Measurements from ENCODE around the gene TRIM62. TPM values are rescaled to one million over a fixed set of nuclear protein-coding genes. Genes with fewer than 3 reads are reported as not detected.

The TRIM62 gene
- 10.6 and 11.2 TPM in 2 replicates for total RNA-seq

- intact Hi-C loops (cut with micrococcal nuclease) = loop anchor here (2.0 to 5.0 kb wide), 3 partner anchors 75 to 165 kb away; partner anchors contain the start of genes AZIN2 and ZNF362
These were observed at the start of gene TRIM62 for GRCh38 chr1:33181921-33182341. TRIM62 (minus strand) TSS chr1:33182043; CDS start chr1:33181432, 611 bp downstream.

- intact Hi-C loops (cut with micrococcal nuclease) = no loop called here
These were observed 49.3 kb upstream of the TRIM62 start for GRCh38 chr1:33231166-33231565.

- intact Hi-C loops (cut with micrococcal nuclease) = no loop called here
These were observed 47.2 kb upstream of the TRIM62 start for GRCh38 chr1:33228935-33229487.

- intact Hi-C loops (cut with micrococcal nuclease) = no loop called here
These were observed 43.7 kb upstream of the TRIM62 start for GRCh38 chr1:33225586-33225985.

- intact Hi-C loops (cut with micrococcal nuclease) = no loop called here
These were observed 42.4 kb upstream of the TRIM62 start for GRCh38 chr1:33224166-33224707.

- intact Hi-C loops (cut with micrococcal nuclease) = no loop called here
These were observed 40.5 kb upstream of the TRIM62 start for GRCh38 chr1:33222381-33222780.

DNA sequence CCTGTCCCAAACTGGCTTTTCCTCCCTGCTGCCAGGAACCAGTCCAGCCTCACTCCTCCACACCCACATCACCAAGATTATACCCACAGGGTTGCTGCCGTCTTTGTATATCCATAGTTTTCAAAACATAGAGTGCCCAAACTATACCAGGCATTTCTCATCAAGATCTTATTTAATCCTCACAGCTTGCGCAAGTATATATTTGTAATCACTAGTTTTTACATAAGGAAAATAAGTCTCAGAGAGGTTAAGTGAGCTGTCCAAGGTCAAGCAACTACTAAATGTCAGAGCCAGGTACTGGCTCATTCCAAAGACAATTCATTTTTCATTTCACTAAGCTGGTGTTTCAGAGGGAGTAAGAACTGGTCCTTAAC, 39.5 kb upstream of the TRIM62 start:
- intact Hi-C loops (cut with micrococcal nuclease) = no loop called here

GRCh38 chr1:33220676-33221384, 39.0 kb upstream of the TRIM62 start:
- intact Hi-C loops (cut with micrococcal nuclease) = no loop called here

GRCh38 chr1:33219886-33220661, 38.2 kb upstream of the TRIM62 start:
- intact Hi-C loops (cut with micrococcal nuclease) = no loop called here

GRCh38 chr1:33211972-33212371, 30.1 kb upstream of the TRIM62 start:
- intact Hi-C loops (cut with micrococcal nuclease) = no loop called here

DNA sequence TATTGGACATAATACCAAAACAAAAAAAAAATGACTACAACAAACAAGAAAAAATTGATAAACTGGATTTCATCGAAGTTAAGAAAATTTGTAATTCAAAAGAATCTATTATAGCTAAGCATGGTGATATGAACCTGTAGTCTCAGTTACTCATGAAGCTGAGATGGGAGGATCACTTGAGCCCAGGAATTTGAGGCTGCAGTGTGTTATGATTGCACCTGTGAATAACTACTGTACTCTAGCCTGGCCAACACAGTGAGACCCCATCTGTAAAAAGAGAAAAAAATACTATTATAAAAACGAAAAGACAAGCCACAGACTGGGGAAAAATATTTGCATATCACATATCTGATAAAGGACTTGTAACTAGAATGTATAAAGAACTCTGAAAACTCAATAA, 24.5 kb upstream of the TRIM62 start:
- intact Hi-C loops (cut with micrococcal nuclease) = no loop called here

GRCh38 chr1:33195556-33195955, 13.7 kb upstream of the TRIM62 start:
- intact Hi-C loops (cut with micrococcal nuclease) = no loop called here

DNA sequence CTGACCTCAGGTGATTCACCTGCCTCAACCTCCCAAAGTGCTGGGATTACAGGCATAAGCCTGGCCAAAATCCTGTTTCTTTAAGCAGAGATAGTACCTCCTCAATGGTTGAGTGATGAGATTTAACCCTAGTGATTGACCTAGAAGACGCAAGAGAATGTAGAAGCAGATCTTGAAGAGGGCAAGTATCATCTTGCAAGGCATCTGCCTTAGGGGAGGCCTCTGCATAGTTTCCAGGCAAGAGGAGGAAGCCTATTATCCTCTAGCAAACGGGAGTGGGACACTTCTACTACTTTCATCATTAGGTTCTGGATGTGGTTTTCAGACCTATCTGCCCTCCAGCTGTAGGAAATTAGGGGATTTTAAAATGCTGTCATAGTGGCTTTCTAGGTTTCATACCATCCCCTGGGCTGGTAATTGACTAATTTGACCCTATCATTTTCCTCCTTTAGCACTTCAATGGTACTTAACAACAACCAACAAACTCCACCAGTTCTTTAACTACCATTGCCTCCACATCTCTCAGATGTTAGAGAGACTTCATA, 10.0 kb upstream of the TRIM62 start:
- intact Hi-C loops (cut with micrococcal nuclease) = no loop called here

DNA sequence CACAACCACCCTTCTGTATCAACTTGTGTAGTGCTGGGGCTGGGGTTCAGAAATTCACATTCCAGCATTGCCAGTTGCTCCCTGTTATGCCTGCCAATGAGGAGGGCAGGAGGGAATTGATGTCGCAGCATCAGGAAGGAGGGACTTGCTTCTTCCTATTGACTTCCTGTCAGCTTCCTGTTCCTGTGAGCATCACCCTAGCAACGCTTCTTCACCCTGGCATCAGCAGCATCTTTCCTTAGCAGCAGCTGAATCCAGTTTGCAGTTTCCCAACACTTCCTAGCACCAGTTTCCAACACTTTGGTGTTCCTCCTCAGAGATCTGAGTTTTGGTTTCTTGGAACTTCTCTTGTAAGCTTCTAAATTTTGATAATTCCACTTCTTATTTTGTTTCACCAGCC, 8.9 kb upstream of the TRIM62 start:
- intact Hi-C loops (cut with micrococcal nuclease) = no loop called here

GRCh38 chr1:33188572-33189275, 6.9 kb upstream of the TRIM62 start:
- intact Hi-C loops (cut with micrococcal nuclease) = no loop called here

- intact Hi-C loops (cut with micrococcal nuclease) = no loop called here
These were observed 5.1 kb upstream of the TRIM62 start for GRCh38 chr1:33186936-33187335.

GRCh38 chr1:33185541-33185940, 3.7 kb upstream of the TRIM62 start:
- intact Hi-C loops (cut with micrococcal nuclease) = no loop called here

DNA sequence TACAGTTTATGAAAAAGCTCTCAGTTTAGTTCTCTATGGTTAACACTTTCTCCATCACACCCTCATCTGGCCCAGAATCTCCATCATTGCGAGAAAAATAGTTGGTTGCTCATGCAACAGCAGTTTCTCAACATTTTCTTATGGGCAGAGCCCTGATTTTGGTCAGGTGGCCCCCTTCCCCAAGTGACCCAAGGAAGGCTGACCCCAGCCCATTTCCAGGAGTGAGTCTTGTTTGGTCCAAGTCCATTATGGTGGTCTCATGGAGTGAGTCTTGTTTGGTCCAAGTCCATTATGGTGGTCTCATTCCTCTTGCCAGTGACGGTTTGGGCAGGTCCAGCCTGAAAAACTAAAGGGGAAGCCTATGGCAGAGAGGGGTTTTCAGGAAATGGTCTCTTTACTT, 1.5 kb upstream of the TRIM62 start:
- intact Hi-C loops (cut with micrococcal nuclease) = loop anchor here (5.0 kb wide), 1 partner anchor 164 kb away; no protein-coding TSS in a partner anchor

DNA sequence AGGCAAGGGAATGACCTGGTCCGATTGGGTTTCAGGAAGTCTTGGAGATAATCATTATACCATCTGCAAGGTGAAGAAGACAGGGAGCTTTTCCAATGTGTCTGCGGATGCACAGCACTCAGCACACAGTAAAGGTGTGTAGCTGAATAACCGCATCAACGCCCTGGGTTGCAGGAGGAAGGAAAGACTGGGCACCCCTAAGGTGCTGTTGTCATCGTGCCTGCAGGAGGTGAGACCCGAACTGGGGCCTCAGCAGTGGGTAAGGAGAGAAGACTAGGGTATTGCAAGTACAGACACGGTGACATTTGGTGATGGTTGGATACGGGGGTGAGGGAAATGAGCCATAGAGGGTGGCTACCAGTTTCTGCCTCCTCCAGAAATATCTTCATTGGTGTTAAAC, 1.1 kb upstream of the TRIM62 start:
- intact Hi-C loops (cut with micrococcal nuclease) = loop anchor here (5.0 kb wide), 1 partner anchor 164 kb away; no protein-coding TSS in a partner anchor

- intact Hi-C loops (cut with micrococcal nuclease) = loop anchor here (5.0 kb wide), 1 partner anchor 165 kb away; no protein-coding TSS in a partner anchor
These were observed 578 bp upstream of the TRIM62 start for GRCh38 chr1:33182401-33182841.

Data from T-helper 2 cell treated with Interferon-gamma antibody and Interleukin-4, amounts not matched to agents 100 ng/mL and 5 ng/mL, for 36 hours (primary cell).